IPS-18c (cell line): ENCODE data around the gene ICE2.

Experiments
- H3K4me3 ChIP-seq: 2 replicates; pipeline ENCODE4 v1.7.0; 2013; ENCODE audit warnings: low read depth, mild to moderate bottlenecking, low read length, moderate library complexity; ENCODE audit not compliant: insufficient read depth
- H3K9me3 ChIP-seq: one replicate; pipeline ENCODE4 v1.6.1; 2013; ENCODE audit warnings: mild to moderate bottlenecking, low read length, moderate library complexity; ENCODE audit not compliant: control insufficient read depth, insufficient read depth

The ICE2 gene

GRCh38 chr15:60399931-60400330, 79.0 kb downstream of the ICE2 start:
- H3K9me3 ChIP-seq: no peaks in the 10 kb centered on the region
- no peak overlapping the region for H3K4me3 ChIP-seq

- peak overlapping the region; percentile 63; the same call in 1 of the 2 replicates for H3K4me3 ChIP-seq
- H3K9me3 ChIP-seq: no peaks in the 10 kb centered on the region
Measured at GRCh38 chr15:60399246-60399915, 79.6 kb downstream of the ICE2 start.

GRCh38 chr15:60397772-60398445, 81.0 kb downstream of the ICE2 start, which contains the start of gene ANXA2:
Gene ANXA2 (minus strand): TSS chr15:60397986. CDS start chr15:60386075, 11,911 bp downstream.
- Histone ChIP-seq H3K4me3 (peak within 1 kb of the TSS; percentile 75), H3K9me3 (no peaks in the 10 kb centered on the region)

- H3K4me3 ChIP-seq: peak overlapping the region; percentile 75
- no peaks in the 10 kb centered on the region for H3K9me3 ChIP-seq
Measured at GRCh38 chr15:60396958-60397771, 81.8 kb downstream of the ICE2 start.

- no peaks in the 10 kb centered on the region for H3K9me3 ChIP-seq
- peak overlapping the region; percentile 75 for H3K4me3 ChIP-seq
Measured at GRCh38 chr15:60396560-60396957, 82.4 kb downstream of the ICE2 start.

- no peak overlapping the region; the same call in 1 of the 2 replicates for H3K4me3 ChIP-seq
- H3K9me3 ChIP-seq: no peaks in the 10 kb centered on the region
Measured at GRCh38 chr15:60396100-60396499, 82.8 kb downstream of the ICE2 start.

GRCh38 chr15:60395276-60396011, 83.5 kb downstream of the ICE2 start:
- no peak overlapping the region for H3K4me3 ChIP-seq
- H3K9me3 ChIP-seq: no peaks in the 10 kb centered on the region

GRCh38 chr15:60394689-60395097, 84.2 kb downstream of the ICE2 start:
- H3K4me3 ChIP-seq: no peak overlapping the region
- no peaks in the 10 kb centered on the region for H3K9me3 ChIP-seq

- Histone ChIP-seq H3K9me3 (no peaks in the 10 kb centered on the region), H3K4me3 (no peak overlapping the region)
Measured at GRCh38 chr15:60392986-60393790, 85.8 kb downstream of the ICE2 start.

- no peak overlapping the region for H3K4me3 ChIP-seq
- no peaks in the 10 kb centered on the region for H3K9me3 ChIP-seq
Measured at GRCh38 chr15:60392601-60392985, 86.3 kb downstream of the ICE2 start.

GRCh38 chr15:60391722-60392315, 87.1 kb downstream of the ICE2 start:
- no peaks in the 10 kb centered on the region for H3K9me3 ChIP-seq
- no peak overlapping the region for H3K4me3 ChIP-seq

- Histone ChIP-seq H3K9me3 (no peaks in the 10 kb centered on the region), H3K4me3 (no peak overlapping the region)
Measured at GRCh38 chr15:60390871-60391501, 88.0 kb downstream of the ICE2 start.

GRCh38 chr15:60390231-60390630, 88.7 kb downstream of the ICE2 start:
- no peak overlapping the region for H3K4me3 ChIP-seq

GRCh38 chr15:60389261-60390077, 89.5 kb downstream of the ICE2 start:
- H3K9me3 ChIP-seq: no peaks in the 10 kb centered on the region
- no peak overlapping the region for H3K4me3 ChIP-seq

More at GRCh38 chr15:60390231-60390630, 88.7 kb downstream of the ICE2 start:
- no peaks in the 10 kb centered on the region for H3K9me3 ChIP-seq

- Histone ChIP-seq H3K9me3 (no peaks in the 10 kb centered on the region), H3K4me3 (no peak overlapping the region)
Measured at GRCh38 chr15:60387321-60387720, 91.6 kb downstream of the ICE2 start.
